ENCODE results near the gene SDK1. TPM values are rescaled to one million over a fixed set of nuclear protein-coding genes. Genes with fewer than 3 reads are reported as not detected.

Gene SDK1
- total RNA-seq, 1 donor from 2014 or later: 1.3 TPM

DNA sequence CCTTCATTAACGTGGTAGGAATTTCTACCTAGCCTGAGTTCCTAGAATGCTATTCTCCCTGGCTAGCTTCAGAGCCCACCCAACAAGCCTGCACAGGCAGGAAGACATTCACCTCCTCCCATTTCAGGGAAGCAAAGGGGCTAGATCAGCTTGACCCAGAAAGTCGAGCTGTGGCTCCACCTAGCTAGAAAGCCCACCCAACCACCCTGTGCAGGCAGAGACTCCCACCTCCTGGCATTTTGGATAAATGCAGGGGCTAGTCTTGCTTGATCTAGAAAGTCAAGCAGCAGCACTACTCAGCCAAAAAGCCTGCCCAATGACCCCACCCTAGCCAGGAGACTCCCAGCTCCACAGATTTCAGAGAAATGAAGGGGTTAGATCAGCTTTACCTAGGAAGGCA is 479.5 kb downstream of the SDK1 start:
- ATAC-seq (ENCODE audit: low read depth): no peak
- ChIA-PET POLR2A (no interaction called here), CTCF (no interaction called here)

DNA sequence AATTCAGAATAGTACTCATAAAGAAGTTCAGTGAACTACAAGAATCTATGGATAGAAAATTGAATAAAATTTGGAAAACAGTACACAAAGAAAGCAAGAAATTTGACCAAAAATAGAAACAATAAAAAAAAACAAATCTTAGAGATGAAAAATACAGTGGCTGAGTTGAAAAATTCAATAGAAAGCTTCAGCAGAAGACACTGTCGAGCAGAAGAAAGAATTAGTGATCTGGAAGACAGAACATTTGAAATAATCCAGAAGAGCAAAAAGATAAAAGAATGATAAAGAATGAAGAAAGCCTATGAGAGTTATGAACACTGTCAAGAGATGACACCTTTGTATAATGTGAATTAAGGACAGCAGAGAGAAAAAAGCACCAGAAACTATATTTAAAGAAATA is 480.6 kb downstream of the SDK1 start:
- ChIA-PET CTCF (no interaction called here), POLR2A (no interaction called here)
- H3K27me3 Mint-ChIP-seq: peaks cover 24% of the 10 kb centered on the region
- intact Hi-C loops (cut with micrococcal nuclease): no loop called here
- no peak overlapping the region for H3K27ac Mint-ChIP-seq
- H3K9me3 Mint-ChIP-seq: peaks cover 9% of the 10 kb centered on the region
- TF ChIP-seq, protein P1, sequence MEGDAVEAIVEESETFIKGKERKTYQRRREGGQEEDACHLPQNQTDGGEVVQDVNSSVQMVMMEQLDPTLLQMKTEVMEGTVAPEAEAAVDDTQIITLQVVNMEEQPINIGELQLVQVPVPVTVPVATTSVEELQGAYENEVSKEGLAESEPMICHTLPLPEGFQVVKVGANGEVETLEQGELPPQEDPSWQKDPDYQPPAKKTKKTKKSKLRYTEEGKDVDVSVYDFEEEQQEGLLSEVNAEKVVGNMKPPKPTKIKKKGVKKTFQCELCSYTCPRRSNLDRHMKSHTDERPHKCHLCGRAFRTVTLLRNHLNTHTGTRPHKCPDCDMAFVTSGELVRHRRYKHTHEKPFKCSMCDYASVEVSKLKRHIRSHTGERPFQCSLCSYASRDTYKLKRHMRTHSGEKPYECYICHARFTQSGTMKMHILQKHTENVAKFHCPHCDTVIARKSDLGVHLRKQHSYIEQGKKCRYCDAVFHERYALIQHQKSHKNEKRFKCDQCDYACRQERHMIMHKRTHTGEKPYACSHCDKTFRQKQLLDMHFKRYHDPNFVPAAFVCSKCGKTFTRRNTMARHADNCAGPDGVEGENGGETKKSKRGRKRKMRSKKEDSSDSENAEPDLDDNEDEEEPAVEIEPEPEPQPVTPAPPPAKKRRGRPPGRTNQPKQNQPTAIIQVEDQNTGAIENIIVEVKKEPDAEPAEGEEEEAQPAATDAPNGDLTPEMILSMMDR (IDR thresholded peaks at IDR 0.05): no peak
- no peak for DNase-seq
- H3K4me1 Mint-ChIP-seq: no peaks in the 10 kb centered on the region
- no peak overlapping the region for H3K4me3 Mint-ChIP-seq
- H3K36me3 Mint-ChIP-seq (ENCODE audit: low read depth): peaks cover 3% of the 10 kb centered on the region
- no peak for ATAC-seq (ENCODE audit: low read depth)

More for the DNA sequence above, 479.5 kb downstream of the SDK1 start:
- H3K36me3 Mint-ChIP-seq (ENCODE audit: low read depth): peaks cover 3% of the 10 kb centered on the region
- DNase-seq: no peak
- TF ChIP-seq, protein P1 (IDR thresholded peaks at IDR 0.05): no peak
- H3K27me3 Mint-ChIP-seq: peaks cover 23% of the 10 kb centered on the region
- H3K4me3 Mint-ChIP-seq: no peak overlapping the region
- no peaks in the 10 kb centered on the region for H3K4me1 Mint-ChIP-seq
- no peak overlapping the region for H3K27ac Mint-ChIP-seq
- intact Hi-C loops (cut with micrococcal nuclease): no loop called here
- peaks cover 9% of the 10 kb centered on the region for H3K9me3 Mint-ChIP-seq

DNA sequence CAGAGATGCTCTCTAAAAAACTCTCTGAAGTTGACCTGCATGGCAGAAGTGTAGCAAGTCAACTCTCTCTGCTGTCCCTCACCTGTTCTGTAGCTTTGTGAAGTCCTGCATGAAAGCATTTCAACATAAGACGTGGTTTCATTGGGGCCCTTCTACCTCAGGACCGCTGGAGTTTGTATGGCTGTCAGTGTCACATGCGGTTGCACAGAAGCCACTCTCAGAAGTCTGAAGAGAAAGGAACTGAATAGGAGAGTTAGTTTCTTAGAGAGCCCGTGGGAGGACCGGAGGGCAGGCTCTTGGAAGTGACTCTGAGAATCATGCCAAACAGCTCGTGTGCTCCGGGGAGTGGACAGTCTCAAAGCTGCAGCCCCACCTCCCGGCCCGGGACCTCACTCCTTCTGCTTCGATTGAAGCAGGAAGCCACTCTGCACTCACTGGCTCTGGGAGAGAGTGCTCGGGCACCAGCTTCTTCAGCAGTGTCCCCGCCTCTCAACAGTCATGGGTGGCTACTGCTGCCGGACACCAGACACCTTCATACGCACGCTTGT is 486.7 kb downstream of the SDK1 start:
- no peaks in the 10 kb centered on the region for H3K36me3 Mint-ChIP-seq (ENCODE audit: low read depth)
- no peak for DNase-seq
- no peak overlapping the region for H3K27ac Mint-ChIP-seq
- H3K27me3 Mint-ChIP-seq: peaks cover 29% of the 10 kb centered on the region
- TF ChIP-seq, protein P1 (IDR thresholded peaks at IDR 0.05): no peak
- ChIA-PET POLR2A (no interaction called here), CTCF (no interaction called here)
- intact Hi-C loops (cut with micrococcal nuclease): no loop called here
- no peaks in the 10 kb centered on the region for H3K4me1 Mint-ChIP-seq
- H3K9me3 Mint-ChIP-seq: peaks cover 5% of the 10 kb centered on the region
- no peak for ATAC-seq (ENCODE audit: low read depth)
- no peak overlapping the region for H3K4me3 Mint-ChIP-seq

DNA sequence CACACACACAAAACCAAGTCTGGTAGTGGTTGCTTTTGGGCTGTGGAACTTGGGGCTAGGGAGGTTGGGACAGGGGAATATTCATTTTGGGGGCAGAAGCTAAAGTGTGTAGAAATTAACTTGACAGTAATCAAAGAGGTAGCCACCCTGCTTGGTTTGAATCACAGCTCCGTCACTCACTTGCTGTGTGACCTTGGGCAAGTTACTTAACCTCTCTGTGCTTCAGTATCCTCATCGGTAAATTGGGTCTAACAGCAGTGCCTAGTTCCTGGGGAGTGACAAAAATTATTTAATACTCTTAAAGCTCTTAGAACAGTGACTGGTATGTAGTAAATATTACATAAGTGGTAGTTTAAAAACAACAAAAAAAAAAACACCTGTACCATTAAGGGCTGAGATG is 489.8 kb downstream of the SDK1 start:
- H3K9me3 Mint-ChIP-seq: no peaks in the 10 kb centered on the region
- H3K27me3 Mint-ChIP-seq: peaks cover 22% of the 10 kb centered on the region
- H3K4me3 Mint-ChIP-seq: no peak overlapping the region
- POLR2A ChIA-PET: no interaction called here
- H3K36me3 Mint-ChIP-seq (ENCODE audit: low read depth): no peaks in the 10 kb centered on the region
- TF ChIP-seq, protein P1 (IDR thresholded peaks at IDR 0.05): no peak
- DNase-seq (no peak), ATAC-seq (ENCODE audit: low read depth) (no peak)
- intact Hi-C loops (cut with micrococcal nuclease): no loop called here
- CTCF ChIA-PET: no interaction called here
- H3K4me1 Mint-ChIP-seq: no peaks in the 10 kb centered on the region
- no peak overlapping the region for H3K27ac Mint-ChIP-seq

DNA sequence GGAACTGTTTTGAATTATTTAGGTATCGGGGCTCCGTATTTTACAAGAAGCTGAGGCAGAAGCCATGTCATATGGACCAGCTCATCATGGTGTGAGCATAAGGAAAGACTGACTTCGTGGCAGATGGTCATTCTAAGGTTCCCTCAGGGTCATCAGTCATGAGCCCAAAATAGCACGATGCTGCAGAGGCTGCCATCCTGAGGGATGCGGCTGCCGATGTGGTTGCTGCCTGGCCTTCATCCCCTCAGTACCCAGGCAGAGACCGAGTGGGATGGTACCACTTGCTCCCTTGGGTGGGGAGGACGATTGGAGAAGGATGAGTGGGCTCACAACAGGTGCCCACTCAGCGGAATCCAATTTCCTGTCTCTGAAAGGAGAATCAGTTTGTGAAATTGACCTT is 490.3 kb downstream of the SDK1 start:
- intact Hi-C loops (cut with micrococcal nuclease): no loop called here
- ATAC-seq (ENCODE audit: low read depth): no peak
- Mint-ChIP-seq H3K4me3 (no peak overlapping the region), H3K36me3 (ENCODE audit: low read depth) (no peaks in the 10 kb centered on the region), H3K4me1 (no peaks in the 10 kb centered on the region), H3K9me3 (no peaks in the 10 kb centered on the region), H3K27ac (no peak overlapping the region), H3K27me3 (peaks cover 20% of the 10 kb centered on the region)
- CTCF ChIA-PET: no interaction called here
- DNase-seq: no peak
- POLR2A ChIA-PET: no interaction called here
- TF ChIP-seq, protein P1 (IDR thresholded peaks at IDR 0.05): no peak

Data from activated B cell treated with CpG ODN at 0.5 μM for 24 hours (primary cell).